Islet precursor cell (in vitro differentiated cells): ENCODE results near the gene LAGE3.
A peak's percentile ranks its signal among the peaks of the same experiment; 100 is the strongest.
"Not testable (repeated sequence)": the region's sequence is repeated elsewhere in the genome, so short reads cannot be mapped to it uniquely, and the experiment has no call there.

Source experiments
- DNase-seq: peaks from one replicate; pipeline ENCODE4 v3.0.0-alpha.2; 2018

LAGE3 gene

GRCh38 chrX:154501423-154501822 lies 22.3 kb upstream of the LAGE3 start:
- not testable (repeated sequence) for DNase-seq

- DNase-seq, result not testable (repeated sequence)
These were observed 17.6 kb upstream of the LAGE3 start for GRCh38 chrX:154496591-154497137.

GRCh38 chrX:154495472-154495922 lies 16.4 kb upstream of the LAGE3 start:
- DNase-seq, result no peak

- no peak for DNase-seq
These were observed 15.6 kb upstream of the LAGE3 start for GRCh38 chrX:154494715-154495114.

- peak; percentile 98 for DNase-seq
These were observed 11.5 kb upstream of the LAGE3 start, which contains the start of gene SLC10A3 for GRCh38 chrX:154490414-154491083. Gene SLC10A3 (minus strand): TSS chrX:154490629. CDS start chrX:154488940, 1,689 bp downstream.

GRCh38 chrX:154490021-154490413 lies 10.9 kb upstream of the LAGE3 start:
- peak; percentile 61 for DNase-seq

- DNase-seq, result peak; percentile 34
These were observed 10.1 kb upstream of the LAGE3 start for GRCh38 chrX:154489182-154489581.

GRCh38 chrX:154488336-154489075 lies 9.4 kb upstream of the LAGE3 start:
- DNase-seq, result peak; percentile 35

- peak; percentile 49 for DNase-seq
These were observed 8.6 kb upstream of the LAGE3 start for GRCh38 chrX:154487518-154488290.

GRCh38 chrX:154486396-154487207 lies 7.5 kb upstream of the LAGE3 start, which contains the start of gene UBL4A:
Gene UBL4A (minus strand): TSS chrX:154486615. CDS start chrX:154486584, 31 bp downstream.
- peak; percentile 93 for DNase-seq

- DNase-seq, result peak; percentile 57
These were observed 6.9 kb upstream of the LAGE3 start for GRCh38 chrX:154486052-154486395.

GRCh38 chrX:154485150-154486051 lies 6.3 kb upstream of the LAGE3 start:
- no peak for DNase-seq

- DNase-seq, result no peak
These were observed 5.4 kb upstream of the LAGE3 start for GRCh38 chrX:154484255-154485149.

- no peak for DNase-seq
These were observed 4.2 kb upstream of the LAGE3 start for GRCh38 chrX:154483325-154483724.

- DNase-seq, result no peak
These were observed 3.7 kb upstream of the LAGE3 start for GRCh38 chrX:154482786-154483185.

GRCh38 chrX:154481911-154482601 lies 3.0 kb upstream of the LAGE3 start:
- DNase-seq, result no peak

GRCh38 chrX:154481195-154481594 lies 2.1 kb upstream of the LAGE3 start:
- no peak for DNase-seq

- DNase-seq, result no peak
These were observed 1.1 kb downstream of the LAGE3 start for GRCh38 chrX:154477891-154478477.

GRCh38 chrX:154476821-154477220 lies 2.3 kb downstream of the LAGE3 start:
- peak; percentile 45 for DNase-seq
